ENCODE measurements around the gene RAP1GAP2. TPM values are rescaled to one million over a fixed set of nuclear protein-coding genes. Genes with fewer than 3 reads are reported as not detected.

RAP1GAP2 gene
- total RNA-seq, 4 donors from 2014 or later: 4.6 to 8.0 (median 5.6) TPM

DNA sequence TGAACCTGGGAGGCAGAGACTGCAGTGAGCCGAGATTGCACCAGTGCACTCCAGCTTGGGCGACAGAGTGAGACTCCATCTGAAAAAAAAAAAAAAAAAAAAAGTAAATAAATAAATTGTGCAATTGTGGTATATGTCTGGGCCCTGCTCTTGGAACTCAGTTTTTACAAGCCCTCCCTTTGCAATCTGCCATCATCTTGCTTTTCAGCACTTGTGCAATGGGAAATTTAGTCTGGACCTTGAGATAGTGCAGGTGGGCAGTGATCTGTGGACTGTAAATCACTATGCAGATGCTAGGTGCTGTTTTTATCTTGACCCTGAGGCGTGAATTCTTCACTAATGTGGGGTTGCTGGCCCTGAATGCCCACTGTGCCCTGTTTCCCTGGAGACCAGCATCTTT, 6.5 kb upstream of the RAP1GAP2 start:
- DNase-seq (ENCODE audit: low spot score) (no peak), ATAC-seq (ENCODE audit: low FRiP score) (no peak)
- TF ChIP-seq, protein P1, sequence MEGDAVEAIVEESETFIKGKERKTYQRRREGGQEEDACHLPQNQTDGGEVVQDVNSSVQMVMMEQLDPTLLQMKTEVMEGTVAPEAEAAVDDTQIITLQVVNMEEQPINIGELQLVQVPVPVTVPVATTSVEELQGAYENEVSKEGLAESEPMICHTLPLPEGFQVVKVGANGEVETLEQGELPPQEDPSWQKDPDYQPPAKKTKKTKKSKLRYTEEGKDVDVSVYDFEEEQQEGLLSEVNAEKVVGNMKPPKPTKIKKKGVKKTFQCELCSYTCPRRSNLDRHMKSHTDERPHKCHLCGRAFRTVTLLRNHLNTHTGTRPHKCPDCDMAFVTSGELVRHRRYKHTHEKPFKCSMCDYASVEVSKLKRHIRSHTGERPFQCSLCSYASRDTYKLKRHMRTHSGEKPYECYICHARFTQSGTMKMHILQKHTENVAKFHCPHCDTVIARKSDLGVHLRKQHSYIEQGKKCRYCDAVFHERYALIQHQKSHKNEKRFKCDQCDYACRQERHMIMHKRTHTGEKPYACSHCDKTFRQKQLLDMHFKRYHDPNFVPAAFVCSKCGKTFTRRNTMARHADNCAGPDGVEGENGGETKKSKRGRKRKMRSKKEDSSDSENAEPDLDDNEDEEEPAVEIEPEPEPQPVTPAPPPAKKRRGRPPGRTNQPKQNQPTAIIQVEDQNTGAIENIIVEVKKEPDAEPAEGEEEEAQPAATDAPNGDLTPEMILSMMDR (IDR thresholded peaks at IDR 0.05): no peak

DNA sequence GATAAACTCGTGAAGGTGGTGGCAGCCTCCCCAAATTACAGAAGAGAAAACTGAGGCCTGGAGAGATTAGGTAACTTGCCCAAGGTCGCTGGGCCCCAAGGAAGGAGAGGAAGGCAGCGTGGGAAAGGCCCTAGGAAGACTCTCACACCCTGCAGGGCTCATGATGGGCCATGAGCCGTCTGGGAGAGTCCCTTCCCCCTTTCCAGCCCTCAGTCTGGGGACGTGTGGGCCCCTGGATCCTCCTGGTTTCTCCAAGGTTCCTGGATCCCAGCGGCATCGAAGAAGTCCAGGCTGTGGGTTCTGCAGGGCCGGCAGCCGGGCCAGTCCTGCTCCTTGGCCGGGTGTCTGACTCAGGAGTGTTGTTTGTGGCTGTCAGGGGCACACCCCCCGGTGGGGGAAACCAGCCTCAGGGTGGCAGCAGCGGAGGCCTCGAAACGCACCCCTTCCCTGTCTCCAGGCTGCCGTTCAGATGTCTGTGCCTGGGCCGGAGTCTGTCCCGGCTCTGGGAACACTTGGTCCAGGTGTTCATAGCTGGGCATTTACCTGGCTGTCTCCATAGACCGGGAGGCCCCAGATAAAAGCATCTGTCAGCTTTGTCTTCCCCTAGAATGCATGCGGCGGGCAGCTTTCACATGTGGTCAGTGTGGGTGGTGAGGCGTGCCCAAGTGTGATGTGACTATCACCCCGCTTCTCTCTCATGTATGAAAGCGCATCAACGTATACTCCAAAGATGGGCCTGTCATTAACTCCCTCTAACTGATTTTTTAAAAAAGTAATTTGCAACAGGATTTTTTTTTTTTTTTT, 3.7 kb upstream of the RAP1GAP2 start:
- TF ChIP-seq, protein P1 (IDR thresholded peaks at IDR 0.05): no peak
- no peak for ATAC-seq (ENCODE audit: low FRiP score)

DNA sequence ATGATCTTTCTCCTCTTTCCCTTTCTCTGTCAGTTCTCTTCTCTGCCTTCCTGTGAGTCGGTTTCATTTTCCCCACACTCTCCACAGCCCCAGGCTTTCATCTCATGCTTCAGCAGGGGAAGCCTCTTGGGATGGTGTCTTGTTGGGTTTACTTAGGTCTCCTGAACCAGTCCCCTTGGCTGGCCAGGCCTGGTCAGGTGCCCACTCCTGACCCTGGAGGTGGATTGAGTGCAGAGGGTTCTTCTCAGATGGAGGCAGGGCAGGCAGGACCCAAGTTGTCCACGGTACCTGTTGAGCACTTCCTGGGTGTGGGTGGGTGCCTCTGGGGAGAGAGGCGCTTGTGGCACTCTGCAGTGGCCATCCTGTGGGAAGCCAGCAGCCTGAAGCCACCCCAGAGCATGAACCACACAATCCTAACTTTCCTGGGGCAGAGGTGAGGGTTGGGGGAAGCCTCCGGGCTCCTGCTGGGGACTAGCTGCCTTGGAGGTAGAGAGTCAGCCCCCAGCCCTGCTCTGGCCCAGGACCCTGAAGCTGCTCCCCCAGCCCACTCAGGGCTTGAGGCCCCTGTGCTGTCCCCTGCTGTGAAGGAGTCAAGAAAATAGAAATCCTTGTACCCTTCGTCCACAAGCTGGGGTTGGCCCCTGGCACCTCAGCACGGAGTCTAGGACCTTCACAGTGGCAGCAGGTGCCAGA, 2.0 kb upstream of the RAP1GAP2 start:
- ATAC-seq (ENCODE audit: low FRiP score) (no peak), DNase-seq (ENCODE audit: low spot score) (no peak)
- TF ChIP-seq, protein P1 (IDR thresholded peaks at IDR 0.05): no peak

More for the DNA sequence above, 3.7 kb upstream of the RAP1GAP2 start:
- DNase-seq (ENCODE audit: low spot score): no peak

DNA sequence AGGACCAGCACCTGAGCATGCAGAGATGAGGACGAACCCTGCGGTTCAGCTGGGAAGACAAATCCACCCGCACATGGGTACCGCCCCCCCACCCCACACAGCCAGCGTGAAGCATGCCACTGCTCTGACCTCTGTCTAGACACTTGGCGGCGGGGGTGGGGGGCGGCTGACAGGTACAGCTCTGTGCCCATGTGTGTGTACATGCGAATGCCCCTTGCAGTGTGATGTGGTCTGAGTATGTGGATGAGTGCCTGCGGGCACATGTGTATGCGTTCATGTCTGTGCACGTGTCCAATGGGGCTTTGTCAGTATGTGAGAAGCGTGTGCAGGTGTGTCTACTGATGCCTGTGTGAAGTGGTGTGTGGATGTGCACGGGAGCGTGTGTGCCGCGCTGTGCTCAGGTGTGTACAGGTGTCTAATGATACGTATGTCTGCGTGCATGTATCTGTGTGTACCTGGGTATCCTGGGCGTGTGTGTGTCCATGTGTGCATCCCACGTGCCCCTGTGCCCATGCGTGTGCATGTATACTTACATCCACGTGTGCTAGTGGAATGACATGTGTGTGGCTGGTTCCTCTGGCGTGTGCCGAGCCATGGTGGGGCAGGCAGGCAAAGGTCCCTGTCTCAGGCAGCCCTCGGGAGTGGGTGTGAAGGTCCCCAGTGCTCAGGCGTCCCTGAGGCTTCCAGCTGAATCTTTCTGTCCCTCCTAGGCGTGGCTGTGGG, 636 bp upstream of the RAP1GAP2 start:
- TF ChIP-seq, protein P1 (IDR thresholded peaks at IDR 0.05): no peak
- no peak for DNase-seq (ENCODE audit: low spot score)
- no peak for ATAC-seq (ENCODE audit: low FRiP score)

DNA sequence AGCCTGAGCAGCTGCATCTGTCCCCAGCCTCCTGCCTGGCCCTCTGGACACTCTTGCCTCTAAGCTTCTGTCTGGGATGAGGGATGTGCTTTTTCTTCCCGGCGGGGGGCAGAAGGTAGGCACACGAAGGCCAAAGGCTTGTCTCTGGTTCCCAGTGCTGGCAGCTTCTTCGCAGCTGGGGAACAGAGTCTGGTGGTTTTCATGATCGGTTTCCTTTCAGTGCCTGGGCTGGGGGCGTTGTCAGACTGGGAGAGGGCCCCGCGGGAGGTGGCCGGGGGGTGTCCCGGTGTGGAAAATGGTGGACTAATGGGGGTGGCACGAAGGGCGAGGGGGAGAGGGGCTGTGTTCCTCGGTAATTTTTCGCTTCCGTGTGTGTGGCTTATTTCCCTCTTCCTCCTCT, 988 bp downstream of the RAP1GAP2 start:
- no peak for DNase-seq (ENCODE audit: low spot score)
- ATAC-seq (ENCODE audit: low FRiP score): no peak
- TF ChIP-seq, protein P1 (IDR thresholded peaks at IDR 0.05): no peak

DNA sequence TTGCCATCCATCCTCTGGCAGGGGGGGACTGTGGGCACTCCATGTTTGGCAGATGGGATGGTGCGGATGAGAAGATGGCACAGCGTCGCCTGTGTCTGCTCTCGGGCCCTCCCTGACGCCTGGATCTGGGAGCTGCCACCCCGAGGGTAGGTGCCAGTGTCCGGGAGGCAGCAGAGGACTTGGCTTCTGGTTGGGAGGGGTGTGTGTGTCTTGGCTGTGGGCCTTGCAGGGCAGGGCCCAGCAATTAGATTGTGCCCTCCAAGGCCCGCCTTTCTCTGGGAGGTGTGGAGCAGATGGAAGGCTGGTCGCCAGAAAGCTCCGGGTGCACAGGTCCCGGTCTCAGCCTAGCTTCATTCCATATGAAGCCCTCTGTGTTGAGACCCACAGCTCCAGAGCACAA, 1.4 kb downstream of the RAP1GAP2 start:
- no peak for DNase-seq (ENCODE audit: low spot score)
- no peak for ATAC-seq (ENCODE audit: low FRiP score)
- TF ChIP-seq, protein P1 (IDR thresholded peaks at IDR 0.05): no peak

Data from omental fat pad (tissue), 4 donors.